ENCODE measurements around the gene PRKAR2B. TPM values are rescaled to one million over a fixed set of nuclear protein-coding genes. Genes with fewer than 3 reads are reported as not detected.

The PRKAR2B gene
- total RNA-seq, 1 experiment from 2014 or later, result 24.8 TPM

DNA sequence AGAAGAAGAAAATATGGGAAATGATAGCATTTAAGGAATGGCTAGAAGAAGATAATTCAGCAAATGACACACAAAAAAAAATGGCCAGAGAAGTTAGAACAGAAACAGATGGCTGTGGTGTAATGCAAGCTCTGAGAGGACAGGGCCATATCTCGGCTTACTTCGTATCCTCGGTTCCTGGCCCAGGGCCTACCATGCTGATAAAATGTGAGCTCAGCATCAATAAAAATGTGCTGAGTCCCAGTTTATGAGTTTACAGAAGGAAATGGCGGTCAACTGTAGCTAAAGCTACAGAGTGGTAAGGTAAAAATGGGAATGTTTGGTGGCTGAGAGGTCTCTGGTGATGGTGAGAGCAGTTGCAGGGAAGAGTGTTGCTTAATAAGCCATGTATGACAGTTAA is 165.1 kb downstream of the PRKAR2B start:
- DNase-seq (ENCODE audit: low read depth, low spot score), result no peak
- in situ Hi-C loops (cut with HindIII; ENCODE audit: low pct_unique_long_range_greater_than_20kb, low sequenced_read_pairs), result no loop called here

DNA sequence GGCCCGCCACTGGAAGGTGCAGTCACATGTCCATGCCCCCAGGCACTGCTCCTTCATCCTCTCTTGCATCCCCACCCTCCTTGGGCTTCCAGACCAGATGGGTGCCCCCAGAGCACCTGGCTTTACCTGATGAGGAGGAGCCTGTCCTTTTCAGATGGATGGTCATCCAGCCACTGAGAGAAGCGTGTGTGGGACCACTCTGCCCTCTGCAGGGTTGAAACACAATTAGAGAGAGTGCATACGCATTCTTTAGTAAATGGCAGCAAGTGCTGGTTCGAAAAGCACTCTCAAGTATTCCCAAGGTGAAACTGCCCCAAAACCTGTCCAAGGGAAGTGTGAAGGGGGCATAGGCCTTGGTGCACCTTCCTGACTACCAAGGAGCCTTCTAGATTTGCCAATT is 165.9 kb downstream of the PRKAR2B start:
- no peak for DNase-seq (ENCODE audit: low read depth, low spot score)
- in situ Hi-C loops (cut with HindIII; ENCODE audit: low pct_unique_long_range_greater_than_20kb, low sequenced_read_pairs), result no loop called here

Other genes starting within 250 kb of the PRKAR2B start
- gene PIK3CG, start 179.4 kb upstream of the PRKAR2B start, total RNA-seq (2014; rRNA removed; shearing (Covaris generic)), result 0.03 and 0.05 TPM in 2 replicates
- 105 and 123 TPM in 2 replicates for gene HBP1, start 124.3 kb downstream of the PRKAR2B start, total RNA-seq (2014; rRNA removed; shearing (Covaris generic))